ENCODE results near the gene ESRRA.

GRCh38 chr11:64339754-64340408 is 34.6 kb downstream of the ESRRA start, which contains the start of gene CCDC88B:
- TF ChIP-seq CTCF (IDR thresholded peaks at IDR 0.05): no peak
- TF ChIP-seq, protein P1, sequence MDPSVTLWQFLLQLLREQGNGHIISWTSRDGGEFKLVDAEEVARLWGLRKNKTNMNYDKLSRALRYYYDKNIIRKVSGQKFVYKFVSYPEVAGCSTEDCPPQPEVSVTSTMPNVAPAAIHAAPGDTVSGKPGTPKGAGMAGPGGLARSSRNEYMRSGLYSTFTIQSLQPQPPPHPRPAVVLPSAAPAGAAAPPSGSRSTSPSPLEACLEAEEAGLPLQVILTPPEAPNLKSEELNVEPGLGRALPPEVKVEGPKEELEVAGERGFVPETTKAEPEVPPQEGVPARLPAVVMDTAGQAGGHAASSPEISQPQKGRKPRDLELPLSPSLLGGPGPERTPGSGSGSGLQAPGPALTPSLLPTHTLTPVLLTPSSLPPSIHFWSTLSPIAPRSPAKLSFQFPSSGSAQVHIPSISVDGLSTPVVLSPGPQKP (IDR thresholded peaks at IDR 0.05; ENCODE audit: low read depth, low read length): no peak
- TF ChIP-seq, protein P2, sequence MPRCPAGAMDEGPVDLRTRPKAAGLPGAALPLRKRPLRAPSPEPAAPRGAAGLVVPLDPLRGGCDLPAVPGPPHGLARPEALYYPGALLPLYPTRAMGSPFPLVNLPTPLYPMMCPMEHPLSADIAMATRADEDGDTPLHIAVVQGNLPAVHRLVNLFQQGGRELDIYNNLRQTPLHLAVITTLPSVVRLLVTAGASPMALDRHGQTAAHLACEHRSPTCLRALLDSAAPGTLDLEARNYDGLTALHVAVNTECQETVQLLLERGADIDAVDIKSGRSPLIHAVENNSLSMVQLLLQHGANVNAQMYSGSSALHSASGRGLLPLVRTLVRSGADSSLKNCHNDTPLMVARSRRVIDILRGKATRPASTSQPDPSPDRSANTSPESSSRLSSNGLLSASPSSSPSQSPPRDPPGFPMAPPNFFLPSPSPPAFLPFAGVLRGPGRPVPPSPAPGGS (IDR thresholded peaks at IDR 0.05): no peak
- no peak for TF ChIP-seq POLR2A (IDR thresholded peaks at IDR 0.05; ENCODE audit: low read length)
- TF ChIP-seq, protein P3, sequence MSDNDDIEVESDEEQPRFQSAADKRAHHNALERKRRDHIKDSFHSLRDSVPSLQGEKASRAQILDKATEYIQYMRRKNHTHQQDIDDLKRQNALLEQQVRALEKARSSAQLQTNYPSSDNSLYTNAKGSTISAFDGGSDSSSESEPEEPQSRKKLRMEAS (IDR thresholded peaks at IDR 0.05): no peak
- TF ChIP-seq E2F6 (IDR thresholded peaks at IDR 0.05; ENCODE audit: borderline replicate concordance, low read depth): no peak
- no peak for TF ChIP-seq HOXA7 (CRISPR knock-in tag; IDR thresholded peaks at IDR 0.05)

Data from A549 (cell line).